ENCODE data around the gene ARMH4. TPM values are rescaled to one million over a fixed set of nuclear protein-coding genes. Genes with fewer than 3 reads are reported as not detected.

The ARMH4 gene
- total RNA-seq, 1 donor from 2014 or later: 0.05 TPM

DNA sequence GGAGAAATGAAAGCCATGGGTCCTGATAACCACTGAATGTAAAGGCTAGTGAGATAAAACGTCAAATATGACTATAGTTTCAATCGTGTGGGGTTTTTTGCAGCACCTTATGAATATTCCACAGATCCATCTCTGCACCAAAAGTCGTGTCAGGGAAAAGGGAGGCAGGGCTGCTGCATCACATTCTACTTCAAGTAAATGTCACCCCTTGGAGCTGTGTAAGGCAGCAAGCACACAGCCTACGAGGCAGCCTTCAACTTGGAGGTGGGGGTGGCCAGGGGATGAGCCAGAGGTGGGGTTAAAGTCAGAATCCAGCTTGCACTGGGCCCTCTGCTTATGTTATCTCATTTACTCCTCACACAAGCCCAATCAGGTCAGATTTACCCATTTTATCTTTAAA, 90.4 kb downstream of the ARMH4 start:
- intact Hi-C loops (cut with micrococcal nuclease): no loop called here

GRCh38 chr14:58060898-58061297, 91.1 kb downstream of the ARMH4 start:
- intact Hi-C loops (cut with micrococcal nuclease): no loop called here

DNA sequence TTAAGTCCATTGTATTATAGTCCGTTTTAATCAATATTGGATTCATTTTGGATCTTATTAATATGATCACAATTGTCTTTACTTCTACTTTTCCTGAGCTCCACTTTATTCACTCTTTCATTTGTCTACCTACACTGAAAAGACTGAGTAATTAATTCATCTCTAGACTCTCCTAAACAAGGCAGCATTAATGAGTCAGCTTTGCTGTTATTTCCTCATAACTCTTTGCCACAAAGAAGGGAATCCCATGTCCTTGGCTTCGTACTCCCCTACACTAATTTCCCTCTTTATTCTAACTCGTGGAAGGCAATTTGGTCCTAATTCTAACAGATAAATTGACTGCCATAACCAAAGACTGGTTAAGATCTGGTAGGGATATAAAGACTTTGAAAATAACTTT, 91.9 kb downstream of the ARMH4 start:
- intact Hi-C loops (cut with micrococcal nuclease): no loop called here

GRCh38 chr14:58059126-58059525, 92.9 kb downstream of the ARMH4 start:
- intact Hi-C loops (cut with micrococcal nuclease): no loop called here

DNA sequence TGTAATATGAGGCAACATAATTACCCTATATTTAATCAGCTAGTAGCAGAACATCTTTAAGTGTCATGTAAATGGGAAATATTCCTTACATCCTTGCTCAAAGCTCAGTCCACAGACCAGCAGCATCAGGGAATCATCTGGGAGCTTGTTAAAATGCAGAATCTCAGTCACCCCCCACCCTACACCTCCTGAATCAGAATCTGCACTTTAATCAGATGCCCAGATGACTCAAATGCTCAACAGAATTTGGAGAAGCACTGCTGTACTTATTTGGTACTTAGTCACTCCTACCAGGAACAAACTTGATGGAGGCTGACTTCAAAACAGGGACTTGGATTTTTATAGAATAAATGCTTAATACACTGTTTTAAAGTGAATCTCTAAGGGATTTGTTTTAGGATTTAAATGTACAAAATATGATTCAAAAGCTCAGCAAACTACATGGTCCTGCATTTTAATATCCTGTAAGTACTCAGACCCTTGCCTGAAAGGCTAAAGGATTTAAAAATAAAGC, 96.5 kb downstream of the ARMH4 start:
- intact Hi-C loops (cut with micrococcal nuclease): no loop called here

DNA sequence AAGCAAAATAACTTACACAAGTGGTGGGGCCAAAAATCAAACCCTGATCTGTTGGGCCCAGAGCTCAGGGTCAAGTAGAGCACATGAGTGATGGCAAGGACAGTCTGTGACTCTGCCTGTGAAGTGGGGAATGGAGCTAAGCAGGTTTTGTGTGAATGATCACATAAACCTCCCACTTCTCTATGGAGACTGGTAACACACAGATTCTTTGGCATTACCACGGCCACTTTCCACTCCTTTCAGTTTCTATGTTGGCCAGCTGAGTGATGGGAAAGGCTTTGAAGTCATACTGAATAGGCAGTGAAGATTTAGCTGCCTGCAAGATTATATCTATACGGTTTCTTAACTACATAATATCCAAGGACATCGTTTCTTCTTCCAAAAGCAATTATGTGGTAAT, 97.9 kb downstream of the ARMH4 start:
- intact Hi-C loops (cut with micrococcal nuclease): no loop called here

DNA sequence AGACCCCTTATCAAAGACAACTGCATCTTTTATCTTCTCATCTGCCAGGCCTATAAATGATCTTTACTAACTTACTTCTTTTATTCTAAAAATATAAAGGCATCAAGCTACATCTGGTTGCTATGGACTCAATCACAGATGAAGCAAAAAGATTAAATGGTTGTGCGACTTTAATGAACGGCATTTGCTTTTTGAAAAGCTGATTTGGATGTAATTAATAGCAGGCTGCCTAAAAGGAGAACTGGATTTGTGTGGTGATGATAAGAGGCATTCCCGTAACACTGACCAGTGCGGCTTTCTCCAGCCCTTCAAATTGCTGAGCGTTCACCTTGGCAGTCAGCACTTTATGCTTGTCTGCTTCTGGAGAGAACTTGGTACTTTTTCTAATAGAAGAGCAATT, 103.8 kb downstream of the ARMH4 start:
- intact Hi-C loops (cut with micrococcal nuclease): no loop called here

- intact Hi-C loops (cut with micrococcal nuclease): no loop called here
These were observed 124.1 kb downstream of the ARMH4 start for GRCh38 chr14:58027904-58028303.

DNA sequence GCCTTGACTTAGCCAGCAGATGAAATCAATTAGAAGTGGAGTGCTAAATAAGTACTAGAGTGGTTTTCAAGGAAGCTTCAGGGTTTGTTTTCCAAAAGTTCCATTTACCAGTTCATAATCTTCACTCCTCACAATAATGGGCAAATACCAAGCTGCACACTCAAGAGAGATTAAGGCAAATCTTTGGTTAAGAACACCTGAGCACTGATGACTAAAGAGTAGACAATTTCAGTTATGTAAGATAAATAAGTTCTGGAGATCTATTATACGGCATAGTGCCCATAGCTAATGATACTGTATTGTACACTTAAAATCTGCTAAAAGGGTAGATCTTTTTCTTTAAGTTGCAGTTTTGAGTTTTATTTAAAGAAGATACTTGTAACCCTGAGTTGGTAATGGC, 125.0 kb downstream of the ARMH4 start:
- intact Hi-C loops (cut with micrococcal nuclease): no loop called here

- intact Hi-C loops (cut with micrococcal nuclease): no loop called here
These were observed 125.8 kb downstream of the ARMH4 start for GRCh38 chr14:58026219-58026618.

DNA sequence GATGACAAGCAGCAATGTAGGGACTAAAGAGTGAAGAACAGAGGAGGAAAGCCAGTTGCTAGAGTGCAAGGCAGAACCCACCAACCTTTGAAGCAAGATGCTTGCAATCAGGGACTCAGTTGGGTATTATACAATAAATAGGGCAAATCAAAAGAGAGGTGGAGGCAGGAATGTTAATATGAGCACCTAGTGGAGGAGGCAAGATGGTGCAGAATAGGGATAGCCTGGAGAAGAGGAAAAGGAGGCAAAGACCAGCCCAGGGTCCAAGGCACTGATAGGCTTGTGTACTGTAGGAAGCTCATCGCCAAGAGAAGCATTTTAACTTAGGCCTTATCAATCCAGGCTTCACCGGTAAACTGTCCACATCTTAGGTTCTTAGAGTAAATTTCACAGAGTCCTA, 137.2 kb downstream of the ARMH4 start:
- intact Hi-C loops (cut with micrococcal nuclease): loop anchor here (5.0 kb wide), 1 partner anchor 1768 kb away; no protein-coding TSS in a partner anchor

GRCh38 chr14:58002618-58003017, 149.4 kb downstream of the ARMH4 start:
- intact Hi-C loops (cut with micrococcal nuclease): no loop called here

DNA sequence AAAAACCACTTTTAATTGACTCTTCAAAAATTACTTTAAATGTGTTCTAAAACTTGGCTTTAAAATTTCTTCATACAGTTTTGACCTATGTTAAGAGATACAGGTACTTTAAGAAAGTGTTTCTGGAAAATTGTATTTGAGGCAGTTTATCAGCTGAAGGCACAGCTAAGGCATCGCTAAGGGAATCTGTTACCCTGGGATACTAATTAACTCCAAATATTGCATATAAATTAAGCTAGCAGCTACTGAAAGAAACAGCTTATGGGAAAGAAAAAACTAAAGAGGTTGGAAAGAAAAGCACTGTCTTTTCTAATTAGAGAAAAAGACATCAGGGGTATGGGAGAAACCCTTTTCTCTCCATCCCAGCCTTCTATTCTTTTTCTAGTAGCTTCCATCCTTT, 152.0 kb downstream of the ARMH4 start:
- intact Hi-C loops (cut with micrococcal nuclease): no loop called here

- intact Hi-C loops (cut with micrococcal nuclease): no loop called here
These were observed 152.5 kb downstream of the ARMH4 start for GRCh38 chr14:57999471-57999870.

- intact Hi-C loops (cut with micrococcal nuclease): no loop called here
These were observed 153.2 kb downstream of the ARMH4 start for GRCh38 chr14:57998766-57999165.

DNA sequence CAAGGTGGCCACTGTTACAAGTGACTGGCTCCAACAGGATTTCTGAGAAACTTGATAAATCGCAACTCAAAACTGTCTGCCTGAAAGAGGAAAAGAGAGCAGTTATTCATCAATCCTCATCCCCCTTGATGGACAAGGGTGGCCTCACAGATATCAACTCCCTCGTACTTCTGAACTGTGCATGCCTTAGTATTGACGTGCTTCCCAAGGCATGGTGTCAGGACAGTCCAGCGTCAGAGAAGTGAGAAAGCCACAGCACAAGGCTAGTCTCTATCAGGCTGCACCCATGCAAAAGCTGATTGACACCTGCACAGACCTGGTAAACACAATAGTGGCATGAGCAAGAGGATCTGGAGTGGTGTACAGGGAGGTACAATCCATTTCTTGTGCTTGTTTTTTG, 160.7 kb downstream of the ARMH4 start:
- intact Hi-C loops (cut with micrococcal nuclease): no loop called here

DNA sequence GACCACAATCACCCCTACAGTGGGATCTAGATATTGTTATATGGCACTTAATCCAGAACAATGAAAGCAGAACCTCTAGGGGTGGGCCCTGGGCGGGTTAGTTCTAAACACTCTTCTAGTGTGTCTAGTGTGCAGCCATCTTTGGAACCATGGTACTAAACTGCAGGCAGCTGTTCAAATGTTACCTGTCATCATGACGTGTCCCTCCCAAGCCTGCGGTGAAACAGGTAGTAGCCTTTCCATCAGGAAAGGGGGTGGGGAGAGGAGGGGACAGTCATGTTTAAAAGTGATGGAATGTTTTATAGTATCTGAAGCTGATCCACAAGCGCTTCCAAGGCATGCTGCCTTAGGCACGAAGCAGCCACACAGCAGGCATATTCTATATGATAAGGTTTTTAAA, 163.6 kb downstream of the ARMH4 start:
- intact Hi-C loops (cut with micrococcal nuclease): no loop called here

DNA sequence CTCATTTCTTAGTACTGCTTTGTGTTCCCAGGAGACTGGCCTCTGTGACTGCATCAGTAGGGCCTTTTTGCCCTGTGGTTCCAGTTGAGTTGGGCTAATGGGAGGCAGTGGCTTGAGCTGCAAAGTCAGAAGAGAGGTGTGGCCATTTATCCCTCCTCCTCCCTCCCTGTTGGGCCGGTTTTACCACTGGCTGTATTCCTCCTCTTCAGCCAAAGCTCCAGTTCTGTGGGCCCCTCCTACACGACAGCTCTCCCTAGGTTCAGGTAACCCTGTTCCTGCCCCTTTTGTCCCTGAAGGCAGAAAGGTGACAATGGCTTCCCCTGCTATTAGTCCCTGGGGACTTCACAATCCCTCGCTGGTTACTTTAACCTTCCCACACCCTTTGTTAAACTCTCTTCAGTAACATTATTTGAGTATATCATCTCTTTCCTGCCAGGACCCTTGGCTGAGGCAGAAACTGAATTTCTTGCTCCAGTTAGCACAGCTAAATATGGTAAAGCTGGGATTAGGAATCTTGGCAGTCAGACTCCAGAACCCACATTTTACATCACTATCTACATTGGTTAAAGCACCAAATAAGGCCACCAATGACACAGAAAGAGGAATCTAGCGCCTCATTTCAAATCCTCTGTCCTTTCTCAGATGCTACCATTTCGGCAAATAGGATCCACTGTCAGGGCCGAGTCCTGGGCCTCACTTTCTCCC, 164.3 kb downstream of the ARMH4 start:
- intact Hi-C loops (cut with micrococcal nuclease): no loop called here

DNA sequence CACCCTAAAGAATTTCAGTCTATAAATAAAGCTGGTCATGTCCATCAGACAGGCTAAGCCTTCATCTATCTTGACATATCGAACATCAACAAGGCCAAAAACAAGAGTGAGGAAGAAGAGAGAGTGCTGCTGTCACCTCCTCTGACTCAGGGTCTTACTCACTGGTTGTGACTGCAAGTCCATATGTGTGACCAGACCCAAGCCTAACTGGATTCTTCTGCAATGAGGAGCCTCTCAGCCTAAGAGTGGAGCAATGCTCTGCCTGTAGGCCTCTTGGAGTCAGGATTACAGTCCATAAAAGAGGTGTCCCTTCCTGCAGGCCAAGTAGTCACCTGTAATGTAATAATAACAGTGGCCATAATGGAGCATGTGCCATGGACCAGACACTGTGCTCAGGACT, 165.0 kb downstream of the ARMH4 start:
- intact Hi-C loops (cut with micrococcal nuclease): no loop called here

- intact Hi-C loops (cut with micrococcal nuclease): no loop called here
These were observed 169.0 kb downstream of the ARMH4 start for GRCh38 chr14:57982804-57983634.

- intact Hi-C loops (cut with micrococcal nuclease): no loop called here
These were observed 170.0 kb downstream of the ARMH4 start for GRCh38 chr14:57981817-57982560.
